Lower leg skin (tissue), 3 donors: ENCODE results near the gene DCAF11.

Source experiments
- POLR2A ChIP-seq, 2 donors: fragments of 450-650 bp; IDR thresholded peaks; one replicate each; pipeline ENCODE4 v1.6.1; 2016 to 2017; ENCODE audit warnings: antibody characterized with exemption in 2 of 2, mild to moderate bottlenecking in 1 of 2, moderate library complexity in 1 of 2
- TF ChIP-seq, protein P1 (sequence below), 3 donors: fragments of 450-650 bp; IDR thresholded peaks; one replicate each; pipeline ENCODE4 v1.5.1; 2016; ENCODE audit warnings: antibody characterized with exemption in 3 of 3, mild to moderate bottlenecking in 3 of 3, moderate library complexity in 2 of 3

GRCh38 chr14:24096545-24097181 is 17.9 kb upstream of the DCAF11 start:
- TF ChIP-seq, protein P1, sequence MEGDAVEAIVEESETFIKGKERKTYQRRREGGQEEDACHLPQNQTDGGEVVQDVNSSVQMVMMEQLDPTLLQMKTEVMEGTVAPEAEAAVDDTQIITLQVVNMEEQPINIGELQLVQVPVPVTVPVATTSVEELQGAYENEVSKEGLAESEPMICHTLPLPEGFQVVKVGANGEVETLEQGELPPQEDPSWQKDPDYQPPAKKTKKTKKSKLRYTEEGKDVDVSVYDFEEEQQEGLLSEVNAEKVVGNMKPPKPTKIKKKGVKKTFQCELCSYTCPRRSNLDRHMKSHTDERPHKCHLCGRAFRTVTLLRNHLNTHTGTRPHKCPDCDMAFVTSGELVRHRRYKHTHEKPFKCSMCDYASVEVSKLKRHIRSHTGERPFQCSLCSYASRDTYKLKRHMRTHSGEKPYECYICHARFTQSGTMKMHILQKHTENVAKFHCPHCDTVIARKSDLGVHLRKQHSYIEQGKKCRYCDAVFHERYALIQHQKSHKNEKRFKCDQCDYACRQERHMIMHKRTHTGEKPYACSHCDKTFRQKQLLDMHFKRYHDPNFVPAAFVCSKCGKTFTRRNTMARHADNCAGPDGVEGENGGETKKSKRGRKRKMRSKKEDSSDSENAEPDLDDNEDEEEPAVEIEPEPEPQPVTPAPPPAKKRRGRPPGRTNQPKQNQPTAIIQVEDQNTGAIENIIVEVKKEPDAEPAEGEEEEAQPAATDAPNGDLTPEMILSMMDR (IDR thresholded peaks at IDR 0.05) = no peak
- no peak for TF ChIP-seq POLR2A (IDR thresholded peaks at IDR 0.05)
